Activated B cell treated with CpG ODN at 0.5 μM for 24 hours (primary cell): ENCODE results near the gene SYNPO2. TPM values are rescaled to one million over a fixed set of nuclear protein-coding genes. Genes with fewer than 3 reads are reported as not detected.
A peak's percentile ranks its signal among the peaks of the same experiment; 100 is the strongest.

Source experiments
- ATAC-seq: fragments of 200-7000 bp; cut with Tn5 transposase; one replicate; pipeline ENCODE4 v1.10.0; 2021; ENCODE audit warnings: low read depth, mild to moderate bottlenecking, moderate library complexity
- CTCF ChIA-PET: fragments of 350-600 bp; sonication (Branson Sonifier 250); formaldehyde crosslinking; loops from one replicate; lab custom pipeline; 2021; ENCODE audit warnings: antibody characterized with exemption; lab: Charles Lee
- POLR2A ChIA-PET: fragments of 350-600 bp; sonication (Branson Sonifier 250); formaldehyde crosslinking; loops from one replicate; lab custom pipeline; 2021; ENCODE audit warnings: antibody characterized with exemption; lab: Charles Lee
- DNase-seq: peaks from one replicate; pipeline ENCODE4 v3.0.0; 2022
- H3K27ac Mint-ChIP-seq: one replicate; pipeline ENCODE4 v1.8.0; 2020; ENCODE audit warnings: mixed read lengths
- H3K27me3 Mint-ChIP-seq: one replicate; pipeline ENCODE4 v1.8.0; 2021; ENCODE audit warnings: mixed read lengths
- H3K36me3 Mint-ChIP-seq: one replicate; pipeline ENCODE4 v1.8.0; 2021; ENCODE audit warnings: low read depth, mixed read lengths
- H3K4me1 Mint-ChIP-seq: one replicate; pipeline ENCODE4 v1.8.0; 2021; ENCODE audit warnings: mixed read lengths
- H3K4me3 Mint-ChIP-seq: one replicate; pipeline ENCODE4 v1.8.0; 2020; ENCODE audit warnings: mild to moderate bottlenecking, mixed read lengths
- H3K9me3 Mint-ChIP-seq: one replicate; pipeline ENCODE4 v1.8.0; 2020; ENCODE audit warnings: mixed read lengths
- CTCF ChIP-seq: fragments of 200-600 bp; IDR thresholded peaks from one replicate; pipeline ENCODE4 v1.8.0; 2022; ENCODE audit warnings: antibody characterized with exemption, mild to moderate bottlenecking
- intact Hi-C: fragments of 100-400 bp; cut with micrococcal nuclease; formaldehyde crosslinking; loops from one replicate; pipeline ENCODE4 v1.15.1; 2024
- total RNA-seq: library from RNA; stranded (reverse); gene quantifications from 2 replicates; pipeline ENCODE4 v1.2.3, GENCODE V29; 2022

The SYNPO2 gene
- total RNA-seq, 1 donor from 2014 or later = 0.18 TPM

DNA sequence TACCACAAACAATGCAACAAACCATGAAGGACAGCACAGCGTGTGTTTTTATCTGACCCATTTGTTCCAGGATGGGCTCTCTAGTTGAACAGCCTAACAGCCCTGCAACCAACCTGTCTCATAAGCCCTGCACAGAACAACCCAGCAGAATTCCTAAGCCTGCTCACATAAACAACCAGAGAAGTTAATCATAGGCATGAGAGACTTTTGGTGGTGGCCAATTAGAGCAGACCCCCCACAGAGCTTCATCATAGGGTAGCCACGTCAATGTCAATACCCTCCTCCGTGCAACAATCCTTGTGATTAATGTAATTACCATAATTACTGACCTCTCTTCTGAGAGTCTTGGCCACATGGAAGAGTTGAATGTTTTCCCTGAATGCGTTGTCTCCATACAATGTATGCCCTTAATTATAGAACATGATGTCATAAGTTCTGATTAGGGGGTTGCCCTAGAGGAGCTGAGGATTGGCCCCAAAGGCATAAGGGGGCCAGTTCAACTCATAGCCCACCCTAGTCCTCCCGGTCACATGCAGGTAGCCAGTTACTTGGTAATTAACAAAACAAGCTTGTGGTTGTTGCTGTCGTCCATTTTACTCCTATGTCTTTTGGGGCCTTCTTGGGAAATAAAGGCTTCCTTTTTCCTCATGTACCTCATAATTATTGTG is 92.7 kb downstream of the SYNPO2 start:
- Mint-ChIP-seq H3K9me3 (no peaks in the 10 kb centered on the region), H3K27me3 (peaks cover 4% of the 10 kb centered on the region), H3K4me3 (no peak overlapping the region), H3K4me1 (no peaks in the 10 kb centered on the region), H3K27ac (no peak overlapping the region), H3K36me3 (no peaks in the 10 kb centered on the region)
- intact Hi-C loops = loop anchor here (1.0 to 10.0 kb wide), 4 partner anchors 209 to 1069 kb away; partner anchors contain the start of gene PDE5A
- ATAC-seq (no peak), DNase-seq (no peak)
- TF ChIP-seq CTCF = no peak
- ChIA-PET POLR2A (no interaction called here), CTCF (interaction anchor here (0.6 to 1.5 kb wide), 6 partner anchors 58 to 1071 kb away, joined by 3 to 5 read pairs (median 3); no protein-coding TSS in a partner anchor)

DNA sequence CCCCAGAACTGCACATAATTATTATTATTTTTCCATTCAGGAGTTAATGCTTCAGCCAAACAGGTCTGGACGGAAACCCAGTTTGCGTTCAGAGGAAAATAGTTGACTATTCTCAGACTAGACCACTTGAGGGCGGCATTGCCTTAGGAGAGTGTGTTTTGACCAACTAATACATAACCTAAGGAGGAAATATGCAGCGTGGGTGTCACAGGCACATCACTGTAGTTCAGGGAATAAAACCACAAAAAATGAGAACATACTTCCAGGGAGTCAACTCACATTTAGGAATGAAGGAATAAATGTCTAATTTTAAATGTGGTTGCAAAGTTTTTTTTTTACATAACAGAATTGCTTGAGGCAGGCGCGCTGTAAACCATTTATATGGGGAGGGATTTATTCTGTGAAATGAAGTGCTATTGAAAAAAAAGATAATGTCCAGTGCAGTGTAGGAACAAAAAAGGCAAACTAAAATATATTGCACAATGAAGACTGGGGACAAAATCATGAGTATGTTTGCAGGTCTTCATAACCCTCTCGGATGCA is 93.3 kb downstream of the SYNPO2 start:
- no peak for TF ChIP-seq CTCF
- no peak overlapping the region for H3K4me3 Mint-ChIP-seq
- no peaks in the 10 kb centered on the region for H3K9me3 Mint-ChIP-seq
- H3K4me1 Mint-ChIP-seq = no peaks in the 10 kb centered on the region
- POLR2A ChIA-PET = no interaction called here
- no peak overlapping the region for H3K27ac Mint-ChIP-seq
- peaks cover 4% of the 10 kb centered on the region for H3K27me3 Mint-ChIP-seq
- CTCF ChIA-PET = interaction anchor here (1.0 to 1.5 kb wide), 4 partner anchors 59 to 1070 kb away, joined by 3 to 5 read pairs (median 3); no protein-coding TSS in a partner anchor
- no peak for DNase-seq
- peak; percentile 57 for ATAC-seq
- H3K36me3 Mint-ChIP-seq = no peaks in the 10 kb centered on the region
- intact Hi-C loops = loop anchor here (1.0 to 10.0 kb wide), 7 partner anchors 61 to 1068 kb away; partner anchors contain the start of gene PDE5A

DNA sequence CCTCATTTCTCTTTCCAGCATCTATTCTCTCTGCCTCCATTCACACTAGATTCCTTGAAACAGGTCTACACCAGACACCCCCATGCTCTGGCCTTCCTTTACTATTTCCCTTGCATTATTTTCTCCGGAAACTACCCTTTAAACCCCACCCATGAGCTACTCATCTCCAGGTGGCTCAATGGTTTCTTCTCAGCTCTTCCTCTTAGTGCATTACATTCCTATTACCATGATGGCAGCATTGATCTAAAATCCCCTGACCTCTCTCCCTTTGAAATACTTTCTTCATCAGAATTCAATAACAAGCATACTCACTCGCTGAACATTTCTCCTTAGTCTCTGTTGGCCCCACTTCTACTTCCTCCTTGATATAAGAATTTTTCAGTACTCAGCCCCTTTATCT is 94.6 kb downstream of the SYNPO2 start:
- Mint-ChIP-seq H3K4me1 (no peaks in the 10 kb centered on the region), H3K4me3 (no peak overlapping the region), H3K36me3 (no peaks in the 10 kb centered on the region), H3K27me3 (peaks cover 4% of the 10 kb centered on the region), H3K9me3 (no peaks in the 10 kb centered on the region), H3K27ac (no peak overlapping the region)
- POLR2A ChIA-PET = no interaction called here
- no peak for ATAC-seq
- CTCF ChIA-PET = interaction anchor here (0.7 to 1.0 kb wide), 3 partner anchors 10 to 303 kb away, joined by 3 to 4 read pairs (median 3); no protein-coding TSS in a partner anchor
- DNase-seq = no peak
- intact Hi-C loops = loop anchor here (2.0 to 10.0 kb wide), 3 partner anchors 60 to 512 kb away; no protein-coding TSS in a partner anchor
- TF ChIP-seq CTCF = no peak

DNA sequence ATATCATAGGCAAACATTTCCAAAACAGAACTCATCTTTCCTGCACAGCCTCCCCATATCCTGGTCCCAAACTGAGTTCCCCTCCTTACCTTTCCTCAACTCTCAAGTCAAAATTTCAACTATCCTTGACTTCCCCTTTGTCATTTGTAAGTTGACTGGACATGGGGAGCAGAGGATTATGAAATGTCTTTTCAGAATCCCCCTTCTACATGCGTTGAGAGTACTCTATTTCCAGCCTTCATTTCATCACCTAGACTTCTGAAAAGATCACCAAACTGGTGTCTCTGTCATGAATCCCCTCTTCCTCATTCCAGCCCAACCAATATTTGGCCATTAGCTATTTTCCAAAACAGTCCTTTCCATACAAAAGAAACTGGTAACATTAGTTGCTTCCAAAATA is 95.2 kb downstream of the SYNPO2 start:
- CTCF ChIA-PET = interaction anchor here (0.7 to 1.0 kb wide), 3 partner anchors 11 to 303 kb away, joined by 3 to 4 read pairs (median 3); no protein-coding TSS in a partner anchor
- POLR2A ChIA-PET = no interaction called here
- Mint-ChIP-seq H3K27ac (no peak overlapping the region), H3K4me3 (no peak overlapping the region), H3K9me3 (no peaks in the 10 kb centered on the region), H3K4me1 (no peaks in the 10 kb centered on the region), H3K27me3 (peaks cover 4% of the 10 kb centered on the region), H3K36me3 (no peaks in the 10 kb centered on the region)
- ATAC-seq (no peak), DNase-seq (no peak)
- intact Hi-C loops = loop anchor here (2.0 to 10.0 kb wide), 3 partner anchors 59 to 511 kb away; no protein-coding TSS in a partner anchor
- no peak for TF ChIP-seq CTCF
